PC-3 (cell line): ENCODE measurements around the gene DACT2. TPM values are rescaled to one million over a fixed set of nuclear protein-coding genes. Genes with fewer than 3 reads are reported as not detected.

Experiments used
- ATAC-seq: fragments of 200-7000 bp; cut with Tn5 transposase; 2 replicates; pipeline ENCODE4 v1.9.1; 2020; ENCODE audit warnings: mild to moderate bottlenecking, moderate library complexity
- BruUV-seq: library from RNA; stranded (reverse); fragments of 400-500 nt; replicated peaks from 2 replicates; lab custom pipeline; 2021; lab: Mats Ljungman, UMichigan
- CTCF ChIA-PET: fragments of 300-600 bp; sonication (Branson Sonifier 250); formaldehyde crosslinking; loops from one replicate; lab custom pipeline; 2022; ENCODE audit warnings: antibody characterized with exemption; lab: Charles Lee
- POLR2A ChIA-PET: fragments of 300-600 bp; sonication (Branson Sonifier 250); formaldehyde crosslinking; loops from one replicate; lab custom pipeline; 2022; ENCODE audit warnings: antibody characterized with exemption; ENCODE audit not compliant: unreplicated experiment; lab: Charles Lee
- DNase-seq: peaks from one replicate; pipeline ENCODE4 v3.0.0-alpha.2; 2015
- H2AFZ ChIP-seq: fragments of 300-600 bp; sonication (generic); 2 replicates; pipeline ENCODE4 v1.6.0; 2016; ENCODE audit warnings: antibody characterized with exemption, low read length
- H3F3A ChIP-seq: fragments of 300-600 bp; sonication (generic); one replicate; pipeline ENCODE4 v1.6.0; 2017; ENCODE audit warnings: antibody characterized with exemption, low read length, control low read depth, mild to moderate bottlenecking; ENCODE audit not compliant: unreplicated experiment
- H3K27ac ChIP-seq: fragments of 300-600 bp; sonication (generic); 2 replicates; pipeline ENCODE4 v1.5.1; 2016; ENCODE audit warnings: mild to moderate bottlenecking, low read length
- H3K27me3 ChIP-seq: fragments of 300-600 bp; sonication (generic); 2 replicates; pipeline ENCODE4 v1.6.1; 2016; ENCODE audit warnings: low read length, mixed read lengths
- H3K36me3 ChIP-seq: fragments of 300-600 bp; sonication (generic); 2 replicates; pipeline ENCODE4 v1.6.1; 2016; ENCODE audit warnings: low read depth, mixed run types, low read length, mixed read lengths
- H3K4me1 ChIP-seq: fragments of 300-600 bp; sonication (generic); 2 replicates; pipeline ENCODE4 v1.5.1; 2016; ENCODE audit warnings: low read length; ENCODE audit not compliant: insufficient read depth
- H3K4me2 ChIP-seq: fragments of 300-600 bp; sonication (generic); 2 replicates; pipeline ENCODE4 v1.6.0; 2016; ENCODE audit warnings: low read length
- H3K4me3 ChIP-seq: fragments of 300-600 bp; sonication (generic); 2 replicates; pipeline ENCODE4 v1.5.1; 2016; ENCODE audit warnings: mild to moderate bottlenecking, low read length, mixed read lengths
- H3K79me2 ChIP-seq: fragments of 300-600 bp; sonication (generic); 2 replicates; pipeline ENCODE4 v1.6.1; 2017; ENCODE audit warnings: low read length, mixed read lengths
- H3K9ac ChIP-seq: fragments of 300-600 bp; sonication (generic); 2 replicates; pipeline ENCODE4 v1.6.0; 2016; ENCODE audit warnings: mild to moderate bottlenecking, low read length
- H3K9me2 ChIP-seq: fragments of 300-600 bp; sonication (generic); replicated peaks from 2 replicates; pipeline ENCODE4 v1.6.1; 2016; ENCODE audit warnings: mixed run types, low read length, mixed read lengths
- H3K9me3 ChIP-seq: fragments of 300-600 bp; sonication (generic); 2 replicates; pipeline ENCODE4 v1.6.1; 2016; ENCODE audit warnings: low read length, mixed read lengths
- H4K20me1 ChIP-seq: fragments of 300-600 bp; sonication (generic); 2 replicates; pipeline ENCODE4 v1.6.1; 2016; ENCODE audit warnings: low read length, mixed read lengths
- CTCF ChIP-seq: fragments of 300-600 bp; sonication (generic); conservative IDR thresholded peaks from 2 replicates; pipeline ENCODE4 v1.5.1; 2017; ENCODE audit warnings: antibody characterized with exemption, low read depth, mild to moderate bottlenecking, low read length
- EZH2 ChIP-seq: fragments of 300-600 bp; sonication (generic); IDR thresholded peaks from one replicate; pipeline ENCODE4 v1.6.1; 2017; ENCODE audit warnings: antibody characterized with exemption, mild to moderate bottlenecking, low read length; ENCODE audit not compliant: unreplicated experiment
- EZH2phosphoT487 ChIP-seq: fragments of 300-600 bp; sonication (generic); IDR thresholded peaks from 2 replicates; pipeline ENCODE4 v1.6.1; 2018; ENCODE audit warnings: mild to moderate bottlenecking, antibody characterized with exemption, low read length, borderline replicate concordance
- intact Hi-C: fragments of 100-400 bp; cut with micrococcal nuclease; formaldehyde crosslinking; loops from 2 replicates; pipeline ENCODE4 v1.9.0; 2023
- total RNA-seq: library from RNA; depleted of rRNA; stranded (reverse); fragments of >200 nt; gene quantifications from 2 replicates; pipeline ENCODE4 v1.2.3, GENCODE V29; 2014

DACT2 gene
- total RNA-seq, 1 experiment from 2014 or later: not detected

GRCh38 chr6:168300975-168301647 is 18.5 kb downstream of the DACT2 start:
- ATAC-seq: no peak
- Histone ChIP-seq H3K9me2 (no peaks in the 10 kb centered on the region), H3K4me1 (no peaks in the 10 kb centered on the region), H3K4me3 (no peak overlapping the region), H3K27me3 (peaks cover 63% of the 10 kb centered on the region), H3F3A (no peaks in the 10 kb centered on the region), H3K36me3 (no peaks in the 10 kb centered on the region), H3K79me2 (no peaks in the 10 kb centered on the region), H3K9me3 (no peaks in the 10 kb centered on the region), H3K27ac (no peak overlapping the region), H4K20me1 (no peaks in the 10 kb centered on the region), H2AFZ (no peak overlapping the region), H3K4me2 (no peak overlapping the region), H3K9ac (no peak overlapping the region)
- BruUV-seq: no TSS peak
- TF ChIP-seq CTCF: no peak
- ChIA-PET CTCF (no interaction called here), POLR2A (no interaction called here)
- intact Hi-C loops: no loop called here
- DNase-seq: no peak

DNA sequence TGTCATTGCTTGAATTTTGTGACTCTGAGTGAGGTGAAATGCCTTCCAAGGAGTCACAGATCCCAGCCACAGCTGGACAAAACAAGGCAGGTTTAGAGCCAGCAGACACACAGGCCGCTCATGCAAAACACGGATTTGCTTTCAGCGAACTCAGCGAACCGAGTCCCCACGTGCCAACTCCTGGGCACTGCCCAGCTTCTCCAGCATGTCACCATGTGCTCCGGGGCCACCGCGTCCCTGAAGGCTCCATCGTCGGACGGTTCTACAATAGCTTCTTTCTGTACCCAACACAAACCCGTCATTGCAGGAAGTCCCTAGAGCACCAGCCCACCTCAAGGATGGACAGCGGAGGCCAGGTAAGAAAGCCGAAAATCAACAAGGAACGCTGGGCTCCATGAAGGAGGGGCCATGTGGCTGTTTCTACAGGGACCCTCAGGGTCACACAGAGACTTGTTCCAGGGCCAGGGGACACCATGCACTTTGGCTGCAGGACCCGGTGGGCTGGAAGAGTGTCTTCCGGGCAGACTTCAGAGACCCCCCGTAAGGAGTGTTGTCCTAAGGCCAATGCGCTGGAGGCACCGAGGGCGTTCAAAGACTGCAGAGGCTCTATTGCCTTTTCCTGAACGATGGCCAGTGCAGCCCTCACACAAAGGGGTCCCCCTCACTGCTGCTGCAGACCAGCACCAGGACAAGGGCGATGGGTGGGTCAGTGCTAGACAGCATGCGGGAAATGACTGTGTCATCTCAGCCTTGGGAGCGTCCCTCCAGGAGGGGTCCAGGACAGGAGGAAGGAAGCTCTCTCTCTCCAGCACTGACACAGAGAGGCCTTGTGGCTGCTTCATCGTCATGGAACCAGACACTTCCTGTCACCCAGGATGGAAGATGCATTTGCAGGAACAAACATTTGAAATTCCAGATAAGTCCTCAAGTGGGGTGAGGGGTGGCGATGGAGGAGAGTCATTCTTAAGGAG is 19.8 kb downstream of the DACT2 start:
- Histone ChIP-seq H3K4me1 (no peaks in the 10 kb centered on the region), H2AFZ (no peak overlapping the region), H3K4me2 (no peak overlapping the region), H3K9me2 (no peaks in the 10 kb centered on the region), H3K27me3 (peaks cover 55% of the 10 kb centered on the region), H3K27ac (no peak overlapping the region), H3F3A (no peaks in the 10 kb centered on the region), H3K9ac (no peak overlapping the region), H3K36me3 (no peaks in the 10 kb centered on the region), H3K9me3 (no peaks in the 10 kb centered on the region), H4K20me1 (no peaks in the 10 kb centered on the region), H3K79me2 (no peaks in the 10 kb centered on the region), H3K4me3 (no peak overlapping the region)
- DNase-seq (no peak), ATAC-seq (no peak)
- ChIA-PET POLR2A (no interaction called here), CTCF (no interaction called here)
- no TSS peak for BruUV-seq
- intact Hi-C loops: no loop called here
- TF ChIP-seq EZH2: no peak
- TF ChIP-seq CTCF: no peak
- no peak for TF ChIP-seq EZH2phosphoT487

DNA sequence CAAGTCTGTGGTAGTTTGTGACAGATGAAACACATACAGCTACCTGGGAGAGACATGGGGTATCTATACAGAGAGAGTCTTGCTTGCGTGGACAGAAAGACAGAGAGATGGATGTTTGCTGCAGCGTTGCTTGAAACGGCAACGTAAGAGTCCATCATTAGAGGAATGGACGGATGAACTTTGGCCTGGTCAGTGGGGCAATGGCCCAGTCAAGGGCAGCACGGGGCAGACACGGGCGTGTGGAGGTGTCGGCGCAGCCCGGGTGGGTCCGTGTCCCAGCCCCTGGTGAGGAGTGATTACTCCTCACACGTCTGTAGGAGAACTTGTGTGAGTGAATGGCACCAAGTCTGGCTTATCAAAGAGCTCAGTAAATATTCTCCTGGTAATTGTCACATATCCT is 21.9 kb downstream of the DACT2 start:
- ChIA-PET POLR2A (no interaction called here), CTCF (no interaction called here)
- Histone ChIP-seq H3K79me2 (no peaks in the 10 kb centered on the region), H3K9me3 (no peaks in the 10 kb centered on the region), H3F3A (no peaks in the 10 kb centered on the region), H4K20me1 (no peaks in the 10 kb centered on the region), H3K27ac (no peak overlapping the region), H3K4me3 (no peak overlapping the region), H3K9me2 (no peaks in the 10 kb centered on the region), H3K4me1 (no peaks in the 10 kb centered on the region), H3K27me3 (peaks cover 55% of the 10 kb centered on the region), H3K4me2 (no peak overlapping the region), H2AFZ (no peak overlapping the region), H3K9ac (no peak overlapping the region), H3K36me3 (no peaks in the 10 kb centered on the region)
- ATAC-seq (no peak), DNase-seq (no peak)
- BruUV-seq: no TSS peak
- no peak for TF ChIP-seq EZH2
- TF ChIP-seq EZH2phosphoT487: no peak
- no peak for TF ChIP-seq CTCF
- intact Hi-C loops: no loop called here
